GM19438 (cell line): ENCODE results near the gene SCO2.

Source experiments
- ATAC-seq: cut with Tn5 transposase; IDR thresholded peaks from one replicate; pipeline ENCODE4 v1.9.1; 2021; ENCODE audit warnings: low read depth; ENCODE audit not compliant: unreplicated experiment

Gene SCO2

GRCh38 chr22:50503475-50504145 lies 21.8 kb downstream of the SCO2 start:
- ATAC-seq = no peak

GRCh38 chr22:50502628-50503474 lies 22.5 kb downstream of the SCO2 start:
- no peak for ATAC-seq

- no peak for ATAC-seq
Measured at GRCh38 chr22:50502096-50502495, 23.3 kb downstream of the SCO2 start.

GRCh38 chr22:50500452-50500851 lies 24.9 kb downstream of the SCO2 start:
- ATAC-seq = no peak

- ATAC-seq = no peak
Measured at GRCh38 chr22:50498322-50498890, 27.0 kb downstream of the SCO2 start.

- no peak for ATAC-seq
Measured at GRCh38 chr22:50497093-50497492, 28.3 kb downstream of the SCO2 start.

- no peak for ATAC-seq
Measured at GRCh38 chr22:50490531-50491308, 34.7 kb downstream of the SCO2 start.

GRCh38 chr22:50489363-50490243 lies 35.8 kb downstream of the SCO2 start:
- no peak for ATAC-seq

GRCh38 chr22:50488886-50489285 lies 36.5 kb downstream of the SCO2 start:
- no peak for ATAC-seq

GRCh38 chr22:50488006-50488677 lies 37.3 kb downstream of the SCO2 start:
- no peak for ATAC-seq

GRCh38 chr22:50487290-50488005 lies 38.0 kb downstream of the SCO2 start:
- ATAC-seq = no peak

GRCh38 chr22:50486561-50487289 lies 38.7 kb downstream of the SCO2 start, which contains the start of gene MIOX:
MIOX (plus strand) TSS chr22:50486859; CDS start chr22:50486898, 39 bp downstream.
- no peak for ATAC-seq

- no peak for ATAC-seq
Measured at GRCh38 chr22:50485221-50486131, 39.9 kb downstream of the SCO2 start.

GRCh38 chr22:50483977-50484853 lies 41.2 kb downstream of the SCO2 start:
- no peak for ATAC-seq

GRCh38 chr22:50483556-50483955 lies 41.8 kb downstream of the SCO2 start:
- ATAC-seq = no peak

GRCh38 chr22:50483106-50483505 lies 42.3 kb downstream of the SCO2 start:
- ATAC-seq = no peak
